HG03060 (cell line): Measurements from ENCODE around the gene RBCK1.

Source experiments
- ATAC-seq: cut with Tn5 transposase; IDR thresholded peaks from one replicate; pipeline ENCODE4 v1.9.1; 2021; ENCODE audit warnings: low read depth, moderate number of reproducible peaks; ENCODE audit not compliant: unreplicated experiment

RBCK1 gene

GRCh38 chr20:396619-397431 is 11.3 kb upstream of the RBCK1 start:
- ATAC-seq: no peak

GRCh38 chr20:397432-398237 is 10.5 kb upstream of the RBCK1 start:
- no peak for ATAC-seq

GRCh38 chr20:399182-399707 is 8.9 kb upstream of the RBCK1 start:
- ATAC-seq: no peak

GRCh38 chr20:400128-400453 is 8.0 kb upstream of the RBCK1 start:
- ATAC-seq: no peak

- no peak for ATAC-seq
These were observed 7.4 kb upstream of the RBCK1 start for GRCh38 chr20:400454-401275.

GRCh38 chr20:401682-402495 is 6.2 kb upstream of the RBCK1 start:
- no peak for ATAC-seq

GRCh38 chr20:402496-402885 is 5.6 kb upstream of the RBCK1 start:
- ATAC-seq: no peak

- ATAC-seq: no peak
These were observed 5.1 kb upstream of the RBCK1 start for GRCh38 chr20:402898-403581.

GRCh38 chr20:403582-403957 is 4.5 kb upstream of the RBCK1 start:
- no peak for ATAC-seq

GRCh38 chr20:404088-404487 is 4.0 kb upstream of the RBCK1 start:
- ATAC-seq: no peak

- no peak for ATAC-seq
These were observed 1.6 kb upstream of the RBCK1 start for GRCh38 chr20:406200-407132.

- ATAC-seq: peak; percentile 39
These were observed 756 bp upstream of the RBCK1 start for GRCh38 chr20:407133-407952.

GRCh38 chr20:408843-409696 is 971 bp downstream of the RBCK1 start:
- no peak for ATAC-seq

GRCh38 chr20:409697-410559 is 1.8 kb downstream of the RBCK1 start:
- ATAC-seq: no peak

GRCh38 chr20:412081-412480 is 4.0 kb downstream of the RBCK1 start:
- ATAC-seq: no peak

GRCh38 chr20:414161-414560 is 6.1 kb downstream of the RBCK1 start:
- ATAC-seq: no peak
